Panc1 (cell line): ENCODE data around the gene FUT4.

Source experiments
- CTCF ChIP-seq: fragments of 450-650 bp; IDR thresholded peaks from 2 replicates; pipeline ENCODE4 v1.5.1; 2017; ENCODE audit warnings: mild to moderate bottlenecking
- REST ChIP-seq, 2 experiments: IDR thresholded peaks; 2 replicates each; pipeline ENCODE4 v1.6.1; 2011 to 2012; ENCODE audit warnings: low read depth in 2 of 2, control low read depth in 1 of 2, low read length in 1 of 2, mild to moderate bottlenecking in 1 of 2, moderate library complexity in 1 of 2; ENCODE audit not compliant: insufficient read depth in 1 of 2
- SIN3A ChIP-seq: IDR thresholded peaks from 2 replicates; pipeline ENCODE4 v1.6.1; 2012; ENCODE audit warnings: low read depth, mild to moderate bottlenecking, low read length, moderate library complexity, borderline replicate concordance; ENCODE audit not compliant: insufficient read depth
- TCF7L2 ChIP-seq: IDR thresholded peaks from 2 replicates; pipeline ENCODE4 v1.6.1; 2011; ENCODE audit warnings: mild to moderate bottlenecking, low read depth, low read length, inconsistent platforms

GRCh38 chr11:94518300-94518699, 25.4 kb upstream of the FUT4 start:
- TF ChIP-seq CTCF, result no peak
- TF ChIP-seq REST (IDR thresholded peaks at IDR 0.05; ENCODE audit: insufficient read depth in 1 of 2, low read depth in 2 of 2, low read length in 1 of 2), result no peak
- no peak for TF ChIP-seq TCF7L2
- no peak for TF ChIP-seq SIN3A
